Stimulated activated CD8-positive, alpha-beta memory T cell treated with anti-CD3 and anti-CD28 coated beads, Interleukin-12 subunit alpha, Interleukin-12 subunit beta, amount 100 ng/mL, for 24 hours (primary cell): ENCODE results near the gene TRIM4.
"Not testable (repeated sequence)": the region's sequence is repeated elsewhere in the genome, so short reads cannot be mapped to it uniquely, and the experiment has no call there.

Experiments used
- DNase-seq: peaks from one replicate; pipeline ENCODE4 v3.0.0-alpha.2; 2020; ENCODE audit errors: extremely low read depth

TRIM4 gene

GRCh38 chr7:99919814-99920112 lies 433 bp upstream of the TRIM4 start:
- DNase-seq: no peak

- DNase-seq: no peak
Observed at GRCh38 chr7:99910976-99911375, 8.4 kb downstream of the TRIM4 start.

- no peak for DNase-seq
Observed at GRCh38 chr7:99901581-99901980, 17.7 kb downstream of the TRIM4 start.

- DNase-seq: no peak
Observed at GRCh38 chr7:99899830-99900519, 19.4 kb downstream of the TRIM4 start.

- DNase-seq: no peak
Observed at GRCh38 chr7:99898836-99899235, 20.5 kb downstream of the TRIM4 start.

GRCh38 chr7:99898023-99898357 lies 21.3 kb downstream of the TRIM4 start:
- DNase-seq: no peak

- no peak for DNase-seq
Observed at GRCh38 chr7:99897322-99898022, 21.9 kb downstream of the TRIM4 start.

GRCh38 chr7:99894738-99895137 lies 24.6 kb downstream of the TRIM4 start:
- DNase-seq: no peak

GRCh38 chr7:99893280-99893679 lies 26.1 kb downstream of the TRIM4 start:
- no peak for DNase-seq

GRCh38 chr7:99890348-99890747 lies 29.0 kb downstream of the TRIM4 start:
- not testable (repeated sequence) for DNase-seq

GRCh38 chr7:99888366-99888765 lies 31.0 kb downstream of the TRIM4 start:
- not testable (repeated sequence) for DNase-seq

GRCh38 chr7:99881370-99881769 lies 38.0 kb downstream of the TRIM4 start:
- DNase-seq: no peak

GRCh38 chr7:99876933-99877332 lies 42.4 kb downstream of the TRIM4 start, which contains the start of gene OR2AE1:
Gene OR2AE1 (minus strand): TSS chr7:99877033. CDS start chr7:99877033, 0 bp downstream.
- DNase-seq: no peak

- DNase-seq: no peak
Observed at GRCh38 chr7:99876491-99876890, 42.8 kb downstream of the TRIM4 start.

GRCh38 chr7:99868246-99868645 lies 51.1 kb downstream of the TRIM4 start:
- DNase-seq: no peak

GRCh38 chr7:99867477-99867876 lies 51.9 kb downstream of the TRIM4 start:
- DNase-seq: not testable (repeated sequence)

GRCh38 chr7:99863847-99864440 lies 55.4 kb downstream of the TRIM4 start:
- no peak for DNase-seq

GRCh38 chr7:99860281-99861127 lies 58.8 kb downstream of the TRIM4 start:
- DNase-seq: no peak

- no peak for DNase-seq
Observed at GRCh38 chr7:99855236-99855635, 64.1 kb downstream of the TRIM4 start.

GRCh38 chr7:99848420-99849216 lies 70.7 kb downstream of the TRIM4 start:
- no peak for DNase-seq

- no peak for DNase-seq
Observed at GRCh38 chr7:99844328-99844727, 75.0 kb downstream of the TRIM4 start.

- no peak for DNase-seq
Observed at GRCh38 chr7:99843808-99844207, 75.5 kb downstream of the TRIM4 start.
